ENCODE data around the gene BLOC1S1.

The BLOC1S1 gene

GRCh38 chr12:55723516-55724225, 7.8 kb downstream of the BLOC1S1 start:
- H3K9me3 ChIP-seq: no peaks in the 10 kb centered on the region
- peaks cover 24 to 38% (median 35%) of the 10 kb centered on the region in 3 donors for H3K36me3 ChIP-seq
- no peak for DNase-seq
- H3K27ac ChIP-seq: peak overlapping the region; percentile 58 to 98
- H3K4me3 ChIP-seq: no peak overlapping the region
- TF ChIP-seq, protein P1, sequence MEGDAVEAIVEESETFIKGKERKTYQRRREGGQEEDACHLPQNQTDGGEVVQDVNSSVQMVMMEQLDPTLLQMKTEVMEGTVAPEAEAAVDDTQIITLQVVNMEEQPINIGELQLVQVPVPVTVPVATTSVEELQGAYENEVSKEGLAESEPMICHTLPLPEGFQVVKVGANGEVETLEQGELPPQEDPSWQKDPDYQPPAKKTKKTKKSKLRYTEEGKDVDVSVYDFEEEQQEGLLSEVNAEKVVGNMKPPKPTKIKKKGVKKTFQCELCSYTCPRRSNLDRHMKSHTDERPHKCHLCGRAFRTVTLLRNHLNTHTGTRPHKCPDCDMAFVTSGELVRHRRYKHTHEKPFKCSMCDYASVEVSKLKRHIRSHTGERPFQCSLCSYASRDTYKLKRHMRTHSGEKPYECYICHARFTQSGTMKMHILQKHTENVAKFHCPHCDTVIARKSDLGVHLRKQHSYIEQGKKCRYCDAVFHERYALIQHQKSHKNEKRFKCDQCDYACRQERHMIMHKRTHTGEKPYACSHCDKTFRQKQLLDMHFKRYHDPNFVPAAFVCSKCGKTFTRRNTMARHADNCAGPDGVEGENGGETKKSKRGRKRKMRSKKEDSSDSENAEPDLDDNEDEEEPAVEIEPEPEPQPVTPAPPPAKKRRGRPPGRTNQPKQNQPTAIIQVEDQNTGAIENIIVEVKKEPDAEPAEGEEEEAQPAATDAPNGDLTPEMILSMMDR (IDR thresholded peaks at IDR 0.05): no peak
- peaks cover 5 to 88% (median 73%) of the 10 kb centered on the region in 4 donors for H3K4me1 ChIP-seq
- intact Hi-C loops (cut with DNase I; ENCODE audit: low total_unique reads): loop anchor here (5.0 kb wide), 1 partner anchor 41 kb away; a partner anchor contains a TSS
- H3K27me3 ChIP-seq: no peaks in the 10 kb centered on the region

- DNase-seq: peak; percentile 80 to 87
- peak overlapping the region; percentile 58 to 98 for H3K27ac ChIP-seq
- intact Hi-C loops (cut with DNase I; ENCODE audit: low total_unique reads): loop anchor here (5.0 kb wide), 1 partner anchor 42 kb away; a partner anchor contains a TSS
- peaks cover 5 to 81% (median 66%) of the 10 kb centered on the region in 4 donors for H3K4me1 ChIP-seq
- H3K4me3 ChIP-seq: no peak overlapping the region
- TF ChIP-seq, protein P1 (IDR thresholded peaks at IDR 0.05): peak; percentile 64 to 69
- H3K36me3 ChIP-seq: peaks cover 24 to 38% (median 35%) of the 10 kb centered on the region in 3 donors
- no peaks in the 10 kb centered on the region for H3K9me3 ChIP-seq
- no peaks in the 10 kb centered on the region for H3K27me3 ChIP-seq
These were observed 8.5 kb downstream of the BLOC1S1 start for GRCh38 chr12:55724226-55724939.

- H3K36me3 ChIP-seq: peaks cover 24 to 38% (median 35%) of the 10 kb centered on the region in 3 donors
- intact Hi-C loops (cut with DNase I; ENCODE audit: low total_unique reads): loop anchor here (5.0 kb wide), 1 partner anchor 43 kb away; a partner anchor contains a TSS
These were observed 9.1 kb downstream of the BLOC1S1 start for GRCh38 chr12:55724940-55725309.

GRCh38 chr12:55725556-55725955, 9.7 kb downstream of the BLOC1S1 start:
- Histone ChIP-seq H3K9me3 (no peaks in the 10 kb centered on the region), H3K27ac (peak overlapping the region; percentile 98 to 99), H3K36me3 (peaks cover 24 to 38% (median 35%) of the 10 kb centered on the region in 3 donors), H3K4me1 (peaks cover 5 to 78% (median 62%) of the 10 kb centered on the region in 4 donors), H3K4me3 (no peak overlapping the region), H3K27me3 (no peaks in the 10 kb centered on the region)
- intact Hi-C loops (cut with DNase I; ENCODE audit: low total_unique reads): no loop called here
- no peak for DNase-seq
- TF ChIP-seq, protein P1 (IDR thresholded peaks at IDR 0.05): no peak

More at GRCh38 chr12:55724940-55725309, 9.1 kb downstream of the BLOC1S1 start:
- TF ChIP-seq, protein P1 (IDR thresholded peaks at IDR 0.05): no peak
- H3K9me3 ChIP-seq: no peaks in the 10 kb centered on the region
- H3K27me3 ChIP-seq: no peaks in the 10 kb centered on the region
- no peak overlapping the region for H3K4me3 ChIP-seq
- H3K27ac ChIP-seq: peak overlapping the region; percentile 98 to 99
- peaks cover 5 to 78% (median 61%) of the 10 kb centered on the region in 4 donors for H3K4me1 ChIP-seq
- DNase-seq: no peak

DNA sequence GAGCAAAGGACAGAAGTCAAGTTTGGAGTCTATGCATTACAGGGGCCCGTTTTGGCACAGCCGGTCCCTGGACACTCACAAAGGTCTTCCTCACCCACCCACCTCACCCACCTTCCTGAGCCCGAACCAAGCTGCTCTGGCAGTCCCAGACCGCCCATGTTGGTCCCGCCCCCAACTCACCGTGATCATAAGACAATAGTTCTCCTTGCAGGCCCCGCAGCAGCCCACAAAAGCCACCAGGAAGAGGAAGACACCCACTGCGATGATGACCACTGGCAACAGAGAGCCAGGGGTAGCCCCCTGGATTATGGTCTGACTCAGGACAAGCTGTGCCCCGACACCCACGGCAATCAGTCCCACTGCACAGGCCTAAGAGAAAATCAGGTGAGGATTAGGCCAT, 11.1 kb downstream of the BLOC1S1 start:
- Histone ChIP-seq H3K36me3 (peaks cover 24 to 38% (median 35%) of the 10 kb centered on the region in 3 donors), H3K27me3 (no peaks in the 10 kb centered on the region), H3K27ac (peak overlapping the region; percentile 98 to 99), H3K4me3 (peak overlapping the region; percentile 92 to 97), H3K4me1 (peaks cover 0 to 70% (median 52%) of the 10 kb centered on the region in 4 donors), H3K9me3 (no peaks in the 10 kb centered on the region)
- DNase-seq: no peak
- intact Hi-C loops (cut with DNase I; ENCODE audit: low total_unique reads): no loop called here
- TF ChIP-seq, protein P1 (IDR thresholded peaks at IDR 0.05): no peak
